IMR-90 (cell line): ENCODE data around the gene IFNLR1. TPM values are rescaled to one million over a fixed set of nuclear protein-coding genes. Genes with fewer than 3 reads are reported as not detected.

Experiments
- ATAC-seq: fragments of 200-7000 bp; cut with Tn5 transposase; 2 replicates; pipeline ENCODE4 v1.9.1; 2020; ENCODE audit warnings: low read depth, mild to moderate bottlenecking, moderate library complexity
- BruUV-seq: library from RNA; stranded (reverse); fragments of 400-500 nt; replicated peaks from 2 replicates; lab custom pipeline; 2021; lab: Mats Ljungman, UMichigan
- CTCF ChIA-PET: fragments of 300-600 bp; formaldehyde crosslinking; extraction: SDS; loops from one replicate; lab custom pipeline; 2021; ENCODE audit warnings: antibody characterized with exemption; lab: Yijun Ruan, JAX
- POLR2A ChIA-PET: fragments of 300-600 bp; sonication (Branson Sonifier 250); formaldehyde crosslinking; loops from one replicate; lab custom pipeline; 2022; ENCODE audit warnings: antibody characterized with exemption; ENCODE audit not compliant: unreplicated experiment; lab: Charles Lee
- DNase-seq: peaks from one replicate; pipeline ENCODE4 v3.0.0; 2013
- H2AFZ ChIP-seq: replicated peaks from 2 replicates; pipeline ENCODE3; 2013; ENCODE audit warnings: low read length, mild to moderate bottlenecking; ENCODE audit not compliant: poor library complexity
- H2AK5ac ChIP-seq: 2 replicates; pipeline ENCODE4 v1.6.1; 2013; ENCODE audit warnings: low read depth, low read length, inconsistent platforms
- H2AK9ac ChIP-seq: replicated peaks from 2 replicates; pipeline ENCODE3; 2013; ENCODE audit warnings: mild to moderate bottlenecking, low read depth, low read length, moderate library complexity; ENCODE audit not compliant: poor library complexity
- H2BK120ac ChIP-seq: 2 replicates; pipeline ENCODE4 v1.6.1; 2013; ENCODE audit warnings: low read depth, low read length, inconsistent platforms
- H2BK15ac ChIP-seq: 3 replicates; pipeline ENCODE4 v1.6.1; 2013; ENCODE audit warnings: low read depth, low read length, inconsistent platforms
- H2BK20ac ChIP-seq: 2 replicates; pipeline ENCODE4 v1.6.1; 2013; ENCODE audit warnings: low read depth, mild to moderate bottlenecking, inconsistent platforms, low read length, moderate library complexity
- H2BK5ac ChIP-seq: 2 replicates; pipeline ENCODE4 v1.6.1; 2013; ENCODE audit warnings: mild to moderate bottlenecking, low read depth, low read length, inconsistent platforms; ENCODE audit not compliant: poor library complexity, severe bottlenecking
- H3K14ac ChIP-seq: replicated peaks from 2 replicates; pipeline ENCODE4 v1.6.1; 2013; ENCODE audit warnings: low read depth, low read length, inconsistent platforms
- H3K18ac ChIP-seq: 2 replicates; pipeline ENCODE4 v1.6.1; 2013; ENCODE audit warnings: low read depth, low read length, control low read depth
- H3K23ac ChIP-seq: 2 replicates; pipeline ENCODE4 v1.6.1; 2013; ENCODE audit warnings: low read depth, low read length, inconsistent platforms
- H3K27ac ChIP-seq: 2 replicates; pipeline ENCODE4 v1.5.1; 2013; ENCODE audit warnings: mild to moderate bottlenecking, control low read depth, low read length; ENCODE audit not compliant: insufficient read depth
- H3K27me3 ChIP-seq: 2 replicates; pipeline ENCODE4 v1.6.1; 2013; ENCODE audit warnings: low read length; ENCODE audit not compliant: control insufficient read depth, insufficient read depth
- H3K36me3 ChIP-seq: 2 replicates; pipeline ENCODE4 v1.6.1; 2013; ENCODE audit warnings: low read length, mixed read lengths; ENCODE audit not compliant: control insufficient read depth, insufficient read depth
- H3K4ac ChIP-seq: 2 replicates; pipeline ENCODE4 v1.6.1; 2013; ENCODE audit warnings: low read depth, low read length, inconsistent platforms
- H3K4me1 ChIP-seq: 2 replicates; pipeline ENCODE4 v1.6.1; 2013; ENCODE audit warnings: low read length, mixed read lengths; ENCODE audit not compliant: control insufficient read depth, insufficient read depth
- H3K4me2 ChIP-seq: 2 replicates; pipeline ENCODE4 v1.6.1; 2013; ENCODE audit warnings: low read depth, mild to moderate bottlenecking, control low read depth, low read length, moderate library complexity
- H3K4me3 ChIP-seq: 2 replicates; pipeline ENCODE4 v1.5.1; 2013; ENCODE audit warnings: low read depth, mild to moderate bottlenecking, control low read depth, low read length, moderate library complexity; ENCODE audit not compliant: insufficient read depth
- H3K56ac ChIP-seq: 2 replicates; pipeline ENCODE4 v1.6.1; 2013; ENCODE audit warnings: low read length, inconsistent platforms; ENCODE audit not compliant: insufficient read depth; ENCODE audit errors: extremely low read depth
- H3K79me1 ChIP-seq, 2 experiments: 2 replicates each; pipeline ENCODE4 v1.6.1; 2013; ENCODE audit warnings: low read length in 2 of 2, inconsistent platforms in 1 of 2, low read depth in 1 of 2
- H3K9ac ChIP-seq: 2 replicates; pipeline ENCODE4 v1.6.1; 2013; ENCODE audit warnings: low read depth, low read length, control low read depth
- H3K9me1 ChIP-seq: 2 replicates; pipeline ENCODE4 v1.6.1; 2013; ENCODE audit warnings: low read length, inconsistent platforms; ENCODE audit not compliant: insufficient read depth
- H3K9me3 ChIP-seq: 2 replicates; pipeline ENCODE4 v1.6.1; 2013; ENCODE audit warnings: low read length; ENCODE audit not compliant: control insufficient read depth, insufficient read depth
- H4K20me1 ChIP-seq: 2 replicates; pipeline ENCODE4 v1.6.1; 2013; ENCODE audit warnings: low read length, inconsistent platforms; ENCODE audit not compliant: insufficient read depth
- H4K5ac ChIP-seq: 2 replicates; pipeline ENCODE4 v1.6.1; 2013; ENCODE audit warnings: mild to moderate bottlenecking, low read depth, low read length, control low read depth
- H4K8ac ChIP-seq, 2 experiments: 2 replicates each; pipeline ENCODE4 v1.6.1; 2013; ENCODE audit warnings: low read depth in 2 of 2, low read length in 2 of 2, control low read depth in 1 of 2, inconsistent platforms in 1 of 2
- H4K91ac ChIP-seq: 2 replicates; pipeline ENCODE4 v1.6.1; 2013; ENCODE audit warnings: low read depth, low read length, inconsistent platforms; ENCODE audit not compliant: insufficient read depth
- BHLHE40 ChIP-seq: fragments of 150-350 bp; IDR thresholded peaks from 2 replicates; pipeline ENCODE4 v1.6.1; 2016; ENCODE audit warnings: mild to moderate bottlenecking, low read depth, low read length
- CEBPB ChIP-seq: IDR thresholded peaks from 2 replicates; pipeline ENCODE4 v1.6.1; 2012; ENCODE audit warnings: low read depth, low read length, improper control_type of control experiment
- CHD1 ChIP-seq: IDR thresholded peaks from 2 replicates; pipeline ENCODE4 v1.6.1; 2012; ENCODE audit warnings: low read depth, low read length, improper control_type of control experiment
- CTCF ChIP-seq: conservative IDR thresholded peaks from 2 replicates; pipeline ENCODE4 v1.5.1; 2012; ENCODE audit warnings: mild to moderate bottlenecking, low read depth, low read length, improper control_type of control experiment
- FOS ChIP-seq: fragments of 150-350 bp; IDR thresholded peaks from 2 replicates; pipeline ENCODE4 v1.6.1; 2016; ENCODE audit warnings: low read depth, low read length
- MAFK ChIP-seq: IDR thresholded peaks from 2 replicates; pipeline ENCODE4 v1.6.1; 2012; ENCODE audit warnings: low read depth, low read length, improper control_type of control experiment
- MAZ ChIP-seq: IDR thresholded peaks from 2 replicates; pipeline ENCODE4 v1.6.1; 2012; ENCODE audit warnings: low read depth, mild to moderate bottlenecking, low read length, improper control_type of control experiment, moderate library complexity, borderline replicate concordance
- MXI1 ChIP-seq: IDR thresholded peaks from 2 replicates; pipeline ENCODE4 v1.6.1; 2012; ENCODE audit warnings: low read depth, mild to moderate bottlenecking, low read length, moderate library complexity, borderline replicate concordance
- NFE2L2 ChIP-seq: fragments of 150-350 bp; IDR thresholded peaks from 2 replicates; pipeline ENCODE4 v1.6.1; 2016; ENCODE audit warnings: low read depth, mild to moderate bottlenecking, low read length
- POLR2A ChIP-seq: IDR thresholded peaks from 2 replicates; pipeline ENCODE4 v1.6.1; 2012; ENCODE audit warnings: mild to moderate bottlenecking, low read depth, low read length
- RAD21 ChIP-seq: IDR thresholded peaks from 2 replicates; pipeline ENCODE4 v1.6.1; 2012; ENCODE audit warnings: low read length, improper control_type of control experiment
- RCOR1 ChIP-seq: IDR thresholded peaks from 2 replicates; pipeline ENCODE4 v1.6.1; 2012; ENCODE audit warnings: mild to moderate bottlenecking, low read length, improper control_type of control experiment; ENCODE audit not compliant: insufficient replicate concordance
- RFX5 ChIP-seq: IDR thresholded peaks from 2 replicates; pipeline ENCODE4 v1.8.0; 2012; ENCODE audit warnings: low read depth, mild to moderate bottlenecking, low read length, moderate library complexity
- SMC3 ChIP-seq: fragments of 150-350 bp; IDR thresholded peaks from 2 replicates; pipeline ENCODE4 v1.6.1; 2016; ENCODE audit warnings: low read depth, mild to moderate bottlenecking, antibody characterized with exemption, low read length, moderate library complexity
- WGBS, 2 experiments: methylation state at CpG; one replicate each; pipeline versions ENCODE4 v1.1.5 to v1.1.7; 2013; ENCODE audit warnings: missing lambda C conversion rate in 2 of 2; ENCODE audit not compliant: insufficient read length in 1 of 2; ENCODE audit errors: extremely low coverage in 2 of 2; 5-methylcytosine and 5-hydroxymethylcytosine counted together
- dilution Hi-C: fragments of 300-500 bp; cut with HindIII; formaldehyde crosslinking; loops from one replicate; pipeline ENCODE4 v1.14.3; 2018; ENCODE audit warnings: low sequenced_read_pairs; ENCODE audit not compliant: unreplicated experiment
- in situ Hi-C: fragments of 300-500 bp; cut with MboI; formaldehyde crosslinking; loops from 3 replicates; pipeline ENCODE4 v1.14.3; 2019; ENCODE audit warnings: low sequenced_read_pairs, inconsistent platforms, mixed read lengths
- intact Hi-C: fragments of 100-400 bp; cut with micrococcal nuclease; formaldehyde crosslinking; loops from 2 replicates; pipeline ENCODE4 v1.10.0; 2022
- polyA plus RNA-seq, 3 experiments: library from polyadenylated mRNA; depleted of rRNA; stranded (reverse); fragments of >200 nt; gene quantifications; 2 replicates each; pipeline ENCODE4 v1.2.3, GENCODE V29; 2012; ENCODE audit warnings: low replicate concordance in 1 of 3
- total RNA-seq: library from RNA; depleted of rRNA; stranded (reverse); fragments of >200 nt; gene quantifications from 2 replicates; pipeline ENCODE4 v1.2.3, GENCODE V29; 2012
- TF ChIP-seq, protein P1 (sequence below): fragments of 150-350 bp; IDR thresholded peaks from 2 replicates; pipeline ENCODE4 v1.6.1; 2017; ENCODE audit warnings: mild to moderate bottlenecking, antibody characterized with exemption, low read length, low read depth
- TF ChIP-seq, protein P2 (sequence below): fragments of 150-350 bp; IDR thresholded peaks from 2 replicates; pipeline ENCODE4 v1.6.1; 2016; ENCODE audit warnings: low read depth, mild to moderate bottlenecking, low read length, moderate library complexity, borderline replicate concordance

IFNLR1 gene
- total and polyA plus RNA-seq, 2 of the 4 experiments (the other 2 are of a cell fraction) = not detected

- ChIA-PET POLR2A (interaction anchor here (0.7 kb wide), 1 partner anchor 698 kb away, joined by 8 read pairs; no protein-coding TSS in a partner anchor), CTCF (interaction anchor here (0.8 kb wide), 2 partner anchors 14 to 965 kb away, joined by 3 read pairs; no protein-coding TSS in a partner anchor)
- in situ Hi-C loops (no loop called here), intact Hi-C loops (no loop called here), dilution Hi-C loops (no loop called here)
- H4K20me1 ChIP-seq = no peaks in the 10 kb centered on the region
- H3K18ac ChIP-seq = no peak overlapping the region
- H4K8ac ChIP-seq = no peak overlapping the region
- H2AFZ ChIP-seq = no peak overlapping the region
- no peaks in the 10 kb centered on the region for H3K4me1 ChIP-seq
- no TSS peak for BruUV-seq
- no peak overlapping the region for H3K14ac ChIP-seq
- no peak overlapping the region for H3K27ac ChIP-seq
- H2BK120ac ChIP-seq = no peak overlapping the region
- H2AK9ac ChIP-seq = no peak overlapping the region
- no peak overlapping the region for H3K4me3 ChIP-seq
- no peak overlapping the region for H3K4me2 ChIP-seq
- no peak overlapping the region for H3K23ac ChIP-seq
- no peak overlapping the region for H2BK20ac ChIP-seq
- WGBS, 2 experiments = no CpG with 5 or more reads among the region's 3 CpGs
- no peak overlapping the region for H3K4ac ChIP-seq
- H2AK5ac ChIP-seq = no peak overlapping the region
- no peaks in the 10 kb centered on the region; the same call in 1 of the 2 replicates for H3K9me1 ChIP-seq
- H3K9ac ChIP-seq = no peak overlapping the region
- 0 out of 2 replicates have a peak, but pooled peaks cover 2% of the 10 kb centered on the region for H3K9me3 ChIP-seq
- H4K91ac ChIP-seq = no peak overlapping the region
- DNase-seq (no peak), ATAC-seq (no peak)
- H3K36me3 ChIP-seq = no peaks in the 10 kb centered on the region
- no peak overlapping the region for H3K56ac ChIP-seq
- H4K5ac ChIP-seq = no peak overlapping the region
- peaks cover 61% of the 10 kb centered on the region for H3K27me3 ChIP-seq
- no peaks in the 10 kb centered on the region for H3K79me1 ChIP-seq
- TF ChIP-seq RFX5 (no peak), CHD1 (no peak), BHLHE40 (no peak), POLR2A (no peak), CEBPB (no peak), NFE2L2 (no peak), SMC3 (no peak), RCOR1 (no peak), CTCF (no peak), MAZ (no peak), MXI1 (no peak), MAFK (no peak), FOS (no peak), RAD21 (no peak)
- TF ChIP-seq, protein P1, sequence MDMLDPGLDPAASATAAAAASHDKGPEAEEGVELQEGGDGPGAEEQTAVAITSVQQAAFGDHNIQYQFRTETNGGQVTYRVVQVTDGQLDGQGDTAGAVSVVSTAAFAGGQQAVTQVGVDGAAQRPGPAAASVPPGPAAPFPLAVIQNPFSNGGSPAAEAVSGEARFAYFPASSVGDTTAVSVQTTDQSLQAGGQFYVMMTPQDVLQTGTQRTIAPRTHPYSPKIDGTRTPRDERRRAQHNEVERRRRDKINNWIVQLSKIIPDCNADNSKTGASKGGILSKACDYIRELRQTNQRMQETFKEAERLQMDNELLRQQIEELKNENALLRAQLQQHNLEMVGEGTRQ = no peak
- TF ChIP-seq, protein P2, sequence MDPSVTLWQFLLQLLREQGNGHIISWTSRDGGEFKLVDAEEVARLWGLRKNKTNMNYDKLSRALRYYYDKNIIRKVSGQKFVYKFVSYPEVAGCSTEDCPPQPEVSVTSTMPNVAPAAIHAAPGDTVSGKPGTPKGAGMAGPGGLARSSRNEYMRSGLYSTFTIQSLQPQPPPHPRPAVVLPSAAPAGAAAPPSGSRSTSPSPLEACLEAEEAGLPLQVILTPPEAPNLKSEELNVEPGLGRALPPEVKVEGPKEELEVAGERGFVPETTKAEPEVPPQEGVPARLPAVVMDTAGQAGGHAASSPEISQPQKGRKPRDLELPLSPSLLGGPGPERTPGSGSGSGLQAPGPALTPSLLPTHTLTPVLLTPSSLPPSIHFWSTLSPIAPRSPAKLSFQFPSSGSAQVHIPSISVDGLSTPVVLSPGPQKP = no peak
- no peak overlapping the region for H2BK5ac ChIP-seq
- no peak overlapping the region for H2BK15ac ChIP-seq
Observed at GRCh38 chr1:24164004-24164403, 23.1 kb downstream of the IFNLR1 start.
